SK-N-MC (cell line): ENCODE data around the gene PEF1.

Experiments
- EZH2 ChIP-seq: fragments of 200-600 bp; sonication (generic); IDR thresholded peaks from one replicate; pipeline ENCODE4 v1.6.1; 2017; ENCODE audit warnings: antibody characterized with exemption
- FOXP2 ChIP-seq: optimal IDR thresholded peaks from 2 replicates; pipeline ENCODE3; 2011; ENCODE audit warnings: mild to moderate bottlenecking, moderate library complexity; ENCODE audit not compliant: insufficient read depth; ENCODE audit errors: extremely low read length, control extremely low read depth
- POLR2AphosphoS5 ChIP-seq: IDR thresholded peaks from 2 replicates; pipeline ENCODE4 v1.6.1; 2012; ENCODE audit warnings: mild to moderate bottlenecking, low read depth, low read length, borderline replicate concordance

- TF ChIP-seq EZH2, result no peak
- no peak for TF ChIP-seq POLR2AphosphoS5
- TF ChIP-seq FOXP2, result no peak
These were observed 15.6 kb downstream of the PEF1 start for GRCh38 chr1:31628931-31629556.
